HepG2 (cell line): Measurements from ENCODE around the gene JMJD8. TPM values are rescaled to one million over a fixed set of nuclear protein-coding genes. Genes with fewer than 3 reads are reported as not detected.
A peak's percentile ranks its signal among the peaks of the same experiment; 100 is the strongest.

Source experiments
- AKAP8 ChIP-seq: sonication (generic); formaldehyde crosslinking; IDR thresholded peaks from 2 replicates; pipeline ENCODE4 v1.5.1; 2020; ENCODE audit warnings: mild to moderate bottlenecking, missing genetic modification reagents
- CBX2 ChIP-seq, 2 experiments: fragments of 200-600 bp in 1 of 2; sonication (generic); formaldehyde crosslinking in 1 of 2; IDR thresholded peaks; 2 replicates each; pipeline versions ENCODE4 v1.7.0 to v1.8.1; 2018 to 2022; ENCODE audit warnings: low read depth in 2 of 2, low read length in 1 of 2, mild to moderate bottlenecking in 1 of 2, missing genetic modification reagents in 1 of 2
- E2F1 ChIP-seq: sonication (generic); formaldehyde crosslinking; IDR thresholded peaks from 2 replicates; pipeline ENCODE4 v1.5.0; 2020; ENCODE audit warnings: missing genetic modification reagents
- HCFC1 ChIP-seq: fragments of 150-350 bp; IDR thresholded peaks from 2 replicates; pipeline ENCODE4 v1.6.1; 2014; ENCODE audit warnings: low read depth, low read length
- RBFOX2 ChIP-seq: fragments of 200-400 bp; formaldehyde crosslinking; IDR thresholded peaks from 2 replicates; pipeline ENCODE4 v1.6.1; 2017; ENCODE audit warnings: low read depth, mild to moderate bottlenecking, low read length
- SRSF1 ChIP-seq: fragments of 200-400 bp; formaldehyde crosslinking; optimal IDR thresholded peaks from 2 replicates; pipeline ENCODE3; 2017; ENCODE audit warnings: mild to moderate bottlenecking, low read depth, low read length, moderate library complexity
- TCF7 ChIP-seq: sonication (generic); IDR thresholded peaks from 2 replicates; pipeline ENCODE4 v1.6.1; 2016; ENCODE audit warnings: antibody characterized with exemption, low read depth
- U2AF2 ChIP-seq: fragments of 200-400 bp; formaldehyde crosslinking; IDR thresholded peaks from 2 replicates; pipeline ENCODE4 v1.6.1; 2017; ENCODE audit warnings: low read depth, mild to moderate bottlenecking, low read length
- ZNF609 ChIP-seq: sonication (generic); formaldehyde crosslinking; IDR thresholded peaks from 2 replicates; pipeline ENCODE4 v1.4.0; 2020; ENCODE audit warnings: mild to moderate bottlenecking, missing genetic modification reagents, borderline replicate concordance
- ZNF772 ChIP-seq: sonication (generic); formaldehyde crosslinking; IDR thresholded peaks from 2 replicates; pipeline ENCODE4 v1.5.0; 2020; ENCODE audit warnings: mild to moderate bottlenecking, missing genetic modification reagents
- polyA plus RNA-seq, 8 experiments: library from polyadenylated mRNA; depleted of rRNA in 3 of 8; stranded (reverse) in 7 of 8; unstranded in 1 of 8; fragments of >200 nt; fragmentation: Illumina TruSeq in 4 of 8; extraction: Trizol in 4 of 8; gene quantifications; 2 replicates each; pipeline versions ENCODE4 v1.2.1 to v1.2.3, GENCODE V29; 2011 to 2016; ENCODE audit warnings: low read depth in 4 of 8, missing spikeins in 1 of 8, mixed read lengths in 1 of 8; ENCODE audit not compliant: insufficient read depth in 1 of 8
- total RNA-seq, 5 experiments: library from RNA; depleted of rRNA; stranded (reverse); fragments of >200 nt; fragmentation: Illumina TruSeq; extraction: Trizol; gene quantifications; 2 replicates each; pipeline ENCODE4 v1.2.3, GENCODE V29; 2016; ENCODE audit warnings: low read depth in 1 of 5
- TF ChIP-seq, protein P1 (sequence below): sonication (generic); formaldehyde crosslinking; IDR thresholded peaks from 2 replicates; pipeline ENCODE4 v1.5.1; 2020; ENCODE audit warnings: mild to moderate bottlenecking, missing genetic modification reagents, moderate library complexity
- TF ChIP-seq, protein P2 (sequence below): sonication (generic); formaldehyde crosslinking; IDR thresholded peaks from 2 replicates; pipeline ENCODE4 v1.4.0; 2020; ENCODE audit warnings: low read depth, missing genetic modification reagents
- TF ChIP-seq, protein P3 (sequence below): sonication (generic); formaldehyde crosslinking; IDR thresholded peaks from 2 replicates; pipeline ENCODE4 v1.8.1; 2023; ENCODE audit warnings: mild to moderate bottlenecking, missing genetic modification reagents, borderline replicate concordance
- TF ChIP-seq, protein P4 (sequence below): sonication (generic); formaldehyde crosslinking; IDR thresholded peaks from 2 replicates; pipeline ENCODE4 v1.4.0; 2020; ENCODE audit warnings: missing genetic modification reagents

JMJD8 gene
- total and polyA plus RNA-seq, 2 of the 13 experiments (the other 11 are each of a cell fraction or from before 2014, with no cell fraction given): 2.6 to 11.8 TPM

DNA sequence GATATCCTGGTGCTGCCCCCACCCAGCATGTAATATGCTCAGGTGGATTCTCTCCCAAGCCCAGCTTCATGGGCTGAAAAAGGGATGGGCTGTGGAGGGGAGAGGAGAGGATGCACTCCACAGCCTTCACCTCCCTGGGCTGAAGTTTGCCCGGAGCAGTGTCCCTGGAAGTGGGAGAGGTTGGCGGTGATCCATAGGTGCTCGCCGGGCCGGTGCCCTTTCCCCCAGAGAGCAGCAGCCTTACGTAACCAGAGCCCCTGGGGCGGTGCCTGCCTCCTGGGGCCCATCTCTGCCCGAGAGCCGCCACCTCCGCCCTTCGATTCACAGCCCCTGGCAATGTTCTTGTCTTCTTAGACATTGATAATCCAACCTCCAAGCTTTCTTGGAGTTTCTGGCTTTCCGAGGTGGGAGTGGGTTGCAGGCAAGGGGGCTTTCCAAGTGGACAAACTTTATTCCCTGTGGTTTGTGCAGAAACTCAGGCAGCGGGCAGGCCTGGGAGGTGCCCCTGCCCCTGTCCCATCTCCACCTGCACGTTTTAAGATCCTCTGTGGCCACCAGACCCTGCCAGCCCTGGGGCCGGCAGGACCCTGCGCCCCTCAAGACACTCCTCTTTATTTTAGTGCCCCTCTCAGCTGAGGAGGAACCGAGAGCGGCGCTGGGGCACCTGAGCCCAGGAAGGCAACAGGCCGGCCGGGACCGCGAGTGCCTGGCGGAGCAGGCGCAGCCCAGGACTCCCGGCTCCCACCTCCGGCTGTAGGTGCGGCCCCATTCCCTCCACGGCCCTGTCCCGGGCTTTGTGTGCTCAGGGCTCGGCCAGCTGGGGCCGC lies 38.1 kb downstream of the JMJD8 start (continued):
- TF ChIP-seq SRSF1 (peak; percentile 19), U2AF2 (no peak), AKAP8 (peak; percentile 89), ZNF609 (no peak), RBFOX2 (peak; percentile 74), CBX2 (IDR thresholded peaks at IDR 0.05; ENCODE audit: low read depth, low read length) (no peak), CBX2 (CRISPR knock-in tag; IDR thresholded peaks at IDR 0.05; ENCODE audit: low read depth) (no peak), ZNF772 (CRISPR knock-in tag) (peak; percentile 59; the same call in 1 of the 2 replicates), TCF7 (no peak), HCFC1 (no peak), E2F1 (CRISPR knock-in tag) (no peak)
- TF ChIP-seq, protein P1, sequence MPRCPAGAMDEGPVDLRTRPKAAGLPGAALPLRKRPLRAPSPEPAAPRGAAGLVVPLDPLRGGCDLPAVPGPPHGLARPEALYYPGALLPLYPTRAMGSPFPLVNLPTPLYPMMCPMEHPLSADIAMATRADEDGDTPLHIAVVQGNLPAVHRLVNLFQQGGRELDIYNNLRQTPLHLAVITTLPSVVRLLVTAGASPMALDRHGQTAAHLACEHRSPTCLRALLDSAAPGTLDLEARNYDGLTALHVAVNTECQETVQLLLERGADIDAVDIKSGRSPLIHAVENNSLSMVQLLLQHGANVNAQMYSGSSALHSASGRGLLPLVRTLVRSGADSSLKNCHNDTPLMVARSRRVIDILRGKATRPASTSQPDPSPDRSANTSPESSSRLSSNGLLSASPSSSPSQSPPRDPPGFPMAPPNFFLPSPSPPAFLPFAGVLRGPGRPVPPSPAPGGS: no peak
- TF ChIP-seq, protein P2, sequence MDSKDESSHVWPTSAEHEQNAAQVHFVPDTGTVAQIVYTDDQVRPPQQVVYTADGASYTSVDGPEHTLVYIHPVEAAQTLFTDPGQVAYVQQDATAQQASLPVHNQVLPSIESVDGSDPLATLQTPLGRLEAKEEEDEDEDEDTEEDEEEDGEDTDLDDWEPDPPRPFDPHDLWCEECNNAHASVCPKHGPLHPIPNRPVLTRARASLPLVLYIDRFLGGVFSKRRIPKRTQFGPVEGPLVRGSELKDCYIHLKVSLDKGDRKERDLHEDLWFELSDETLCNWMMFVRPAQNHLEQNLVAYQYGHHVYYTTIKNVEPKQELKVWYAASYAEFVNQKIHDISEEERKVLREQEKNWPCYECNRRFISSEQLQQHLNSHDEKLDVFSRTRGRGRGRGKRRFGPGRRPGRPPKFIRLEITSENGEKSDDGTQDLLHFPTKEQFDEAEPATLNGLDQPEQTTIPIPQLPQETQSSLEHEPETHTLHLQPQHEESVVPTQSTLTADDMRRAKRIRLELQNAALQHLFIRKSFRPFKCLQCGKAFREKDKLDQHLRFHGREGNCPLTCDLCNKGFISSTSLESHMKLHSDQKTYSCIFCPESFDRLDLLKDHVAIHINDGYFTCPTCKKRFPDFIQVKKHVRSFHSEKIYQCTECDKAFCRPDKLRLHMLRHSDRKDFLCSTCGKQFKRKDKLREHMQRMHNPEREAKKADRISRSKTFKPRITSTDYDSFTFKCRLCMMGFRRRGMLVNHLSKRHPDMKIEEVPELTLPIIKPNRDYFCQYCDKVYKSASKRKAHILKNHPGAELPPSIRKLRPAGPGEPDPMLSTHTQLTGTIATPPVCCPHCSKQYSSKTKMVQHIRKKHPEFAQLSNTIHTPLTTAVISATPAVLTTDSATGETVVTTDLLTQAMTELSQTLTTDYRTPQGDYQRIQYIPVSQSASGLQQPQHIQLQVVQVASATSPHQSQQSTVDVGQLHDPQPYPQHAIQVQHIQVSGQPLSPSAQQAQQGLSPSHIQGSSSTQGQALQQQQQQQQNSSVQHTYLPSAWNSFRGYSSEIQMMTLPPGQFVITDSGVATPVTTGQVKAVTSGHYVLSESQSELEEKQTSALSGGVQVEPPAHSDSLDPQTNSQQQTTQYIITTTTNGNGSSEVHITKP (CRISPR knock-in tag): no peak
- TF ChIP-seq, protein P3, sequence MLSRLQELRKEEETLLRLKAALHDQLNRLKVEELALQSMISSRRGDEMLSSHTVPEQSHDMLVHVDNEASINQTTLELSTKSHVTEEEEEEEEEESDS (CRISPR knock-in tag): no peak
- TF ChIP-seq, protein P4, sequence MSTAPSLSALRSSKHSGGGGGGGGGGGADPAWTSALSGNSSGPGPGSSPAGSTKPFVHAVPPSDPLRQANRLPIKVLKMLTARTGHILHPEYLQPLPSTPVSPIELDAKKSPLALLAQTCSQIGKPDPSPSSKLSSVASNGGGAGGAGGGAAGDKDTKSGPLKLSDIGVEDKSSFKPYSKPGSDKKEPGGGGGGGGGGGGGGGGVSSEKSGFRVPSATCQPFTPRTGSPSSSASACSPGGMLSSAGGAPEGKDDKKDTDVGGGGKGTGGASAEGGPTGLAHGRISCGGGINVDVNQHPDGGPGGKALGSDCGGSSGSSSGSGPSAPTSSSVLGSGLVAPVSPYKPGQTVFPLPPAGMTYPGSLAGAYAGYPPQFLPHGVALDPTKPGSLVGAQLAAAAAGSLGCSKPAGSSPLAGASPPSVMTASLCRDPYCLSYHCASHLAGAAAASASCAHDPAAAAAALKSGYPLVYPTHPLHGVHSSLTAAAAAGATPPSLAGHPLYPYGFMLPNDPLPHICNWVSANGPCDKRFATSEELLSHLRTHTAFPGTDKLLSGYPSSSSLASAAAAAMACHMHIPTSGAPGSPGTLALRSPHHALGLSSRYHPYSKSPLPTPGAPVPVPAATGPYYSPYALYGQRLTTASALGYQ (CRISPR knock-in tag): no peak
